H9 (cell line): ENCODE data around the gene AGMO. TPM values are rescaled to one million over a fixed set of nuclear protein-coding genes. Genes with fewer than 3 reads are reported as not detected.

Experiments
- DNase-seq: peaks from one replicate; pipeline ENCODE4 v3.0.0-alpha.2; 2017
- H2AFZ ChIP-seq: one replicate; pipeline ENCODE4 v1.6.1; 2013; ENCODE audit warnings: mild to moderate bottlenecking, low read length, control low read depth, moderate library complexity
- H2AK5ac ChIP-seq: 2 replicates; pipeline ENCODE4 v1.6.1; 2013; ENCODE audit warnings: low read length, control low read depth, mixed read lengths; ENCODE audit not compliant: insufficient read length
- H2BK120ac ChIP-seq: one replicate; pipeline ENCODE4 v1.6.1; 2013; ENCODE audit warnings: low read depth, mild to moderate bottlenecking, low read length, control low read depth, inconsistent platforms; ENCODE audit not compliant: poor library complexity, severe bottlenecking
- H2BK12ac ChIP-seq: 2 replicates; pipeline ENCODE4 v1.6.1; 2013; ENCODE audit warnings: low read length, control low read depth, mixed read lengths, low read depth; ENCODE audit not compliant: insufficient read length
- H2BK15ac ChIP-seq: 2 replicates; pipeline ENCODE4 v1.6.1; 2013; ENCODE audit warnings: low read depth, low read length, control low read depth
- H2BK20ac ChIP-seq: one replicate; pipeline ENCODE4 v1.6.1; 2013; ENCODE audit warnings: low read depth, mild to moderate bottlenecking, low read length, control low read depth, inconsistent platforms; ENCODE audit not compliant: poor library complexity, severe bottlenecking
- H2BK5ac ChIP-seq: 2 replicates; pipeline ENCODE4 v1.6.1; 2013; ENCODE audit warnings: low read length, control low read depth, mixed read lengths; ENCODE audit not compliant: insufficient read length
- H3K14ac ChIP-seq: 2 replicates; pipeline ENCODE4 v1.6.1; 2013; ENCODE audit warnings: low read length, control low read depth; ENCODE audit not compliant: insufficient read depth
- H3K18ac ChIP-seq: 2 replicates; pipeline ENCODE4 v1.6.1; 2013; ENCODE audit warnings: low read depth, mild to moderate bottlenecking, mixed read lengths, low read length, control low read depth; ENCODE audit not compliant: insufficient read length
- H3K23ac ChIP-seq: 2 replicates; pipeline ENCODE4 v1.6.1; 2013; ENCODE audit warnings: low read length, control low read depth, mixed read lengths, low read depth; ENCODE audit not compliant: insufficient read length
- H3K23me2 ChIP-seq: 2 replicates; pipeline ENCODE4 v1.6.1; 2013; ENCODE audit warnings: low read depth, mild to moderate bottlenecking, mixed read lengths, low read length, control low read depth; ENCODE audit not compliant: insufficient read length, poor library complexity, severe bottlenecking
- H3K27ac ChIP-seq: 2 replicates; pipeline ENCODE4 v1.5.1; 2013; ENCODE audit warnings: low read length, control low read depth, mixed read lengths, low read depth; ENCODE audit not compliant: insufficient read length
- H3K27me3 ChIP-seq: 2 replicates; pipeline ENCODE4 v1.6.1; 2013; ENCODE audit warnings: low read length, control low read depth, inconsistent platforms; ENCODE audit not compliant: insufficient read depth
- H3K4ac ChIP-seq: 2 replicates; pipeline ENCODE4 v1.6.1; 2013; ENCODE audit warnings: low read depth, mild to moderate bottlenecking, control low read depth, inconsistent platforms, low read length, moderate library complexity
- H3K4me1 ChIP-seq: 2 replicates; pipeline ENCODE4 v1.6.1; 2013; ENCODE audit warnings: low read length, control low read depth, inconsistent platforms; ENCODE audit not compliant: insufficient read depth
- H3K4me2 ChIP-seq: 2 replicates; pipeline ENCODE4 v1.6.1; 2013; ENCODE audit warnings: low read length, control low read depth, mixed read lengths; ENCODE audit not compliant: insufficient read length, insufficient read depth
- H3K56ac ChIP-seq: 2 replicates; pipeline ENCODE4 v1.6.1; 2013; ENCODE audit warnings: low read depth, mild to moderate bottlenecking, mixed read lengths, low read length, control low read depth; ENCODE audit not compliant: insufficient read length
- H3K79me1 ChIP-seq: 2 replicates; pipeline ENCODE4 v1.6.1; 2013; ENCODE audit warnings: low read depth, mild to moderate bottlenecking, moderate library complexity, low read length, control low read depth, inconsistent platforms; ENCODE audit not compliant: insufficient read depth, poor library complexity, severe bottlenecking
- H3K79me2 ChIP-seq: 2 replicates; pipeline ENCODE4 v1.6.1; 2013; ENCODE audit warnings: low read length, control low read depth, inconsistent platforms; ENCODE audit not compliant: insufficient read depth
- H3K9ac ChIP-seq: 2 replicates; pipeline ENCODE4 v1.6.1; 2013; ENCODE audit warnings: low read length, control low read depth, mixed read lengths; ENCODE audit not compliant: insufficient read length; ENCODE audit errors: extremely low read depth
- H3K9me3 ChIP-seq: one replicate; pipeline ENCODE4 v1.6.1; 2013; ENCODE audit warnings: low read depth, low read length, inconsistent platforms; ENCODE audit not compliant: control insufficient read depth
- H3T11ph ChIP-seq: one replicate; pipeline ENCODE4 v1.6.1; 2013; ENCODE audit warnings: mild to moderate bottlenecking, low read length, control low read depth, inconsistent platforms
- H4K20me1 ChIP-seq: one replicate; pipeline ENCODE4 v1.6.1; 2013; ENCODE audit not compliant: control insufficient read depth, insufficient read length, insufficient read depth
- H4K5ac ChIP-seq: 2 replicates; pipeline ENCODE4 v1.6.1; 2013; ENCODE audit warnings: low read depth, mild to moderate bottlenecking, mixed read lengths, low read length, control low read depth; ENCODE audit not compliant: insufficient read length
- H4K8ac ChIP-seq: replicated peaks from 2 replicates; pipeline ENCODE4 v1.6.1; 2013; ENCODE audit warnings: low read length, control low read depth, mixed read lengths, low read depth; ENCODE audit not compliant: insufficient read length
- H4K91ac ChIP-seq: 2 replicates; pipeline ENCODE4 v1.6.1; 2013; ENCODE audit warnings: low read depth, mild to moderate bottlenecking, moderate library complexity, mixed read lengths, low read length, control low read depth; ENCODE audit not compliant: insufficient read length
- H3K27ac Mint-ChIP-seq, 3 experiments: 2 replicates in 2 of 3; 3 replicates in 1 of 3; pipeline ENCODE4 v1.8.0; 2020 to 2021; ENCODE audit warnings: mixed read lengths in 3 of 3, mild to moderate bottlenecking in 1 of 3, moderate library complexity in 1 of 3
- H3K27me3 Mint-ChIP-seq: 2 replicates; pipeline ENCODE4 v1.8.0; 2021; ENCODE audit warnings: low read depth, mild to moderate bottlenecking, moderate library complexity, mixed read lengths
- H3K36me3 Mint-ChIP-seq, 3 experiments: 2 replicates in 2 of 3; 3 replicates in 1 of 3; pipeline ENCODE4 v1.8.0; 2020 to 2021; ENCODE audit warnings: low read depth in 3 of 3, mixed read lengths in 3 of 3; ENCODE audit not compliant: insufficient read depth in 1 of 3
- H3K4me1 Mint-ChIP-seq, 2 experiments: 2 replicates each; pipeline ENCODE4 v1.8.0; 2020; ENCODE audit warnings: mixed read lengths in 2 of 2
- H3K4me3 Mint-ChIP-seq, 2 experiments: 2 replicates in 1 of 2; 3 replicates in 1 of 2; pipeline ENCODE4 v1.8.0; 2020 to 2021; ENCODE audit warnings: mild to moderate bottlenecking in 2 of 2, mixed read lengths in 2 of 2, moderate library complexity in 1 of 2
- H3K9me3 Mint-ChIP-seq, 2 experiments: 2 replicates in 1 of 2; 3 replicates in 1 of 2; pipeline ENCODE4 v1.8.0; 2020; ENCODE audit warnings: mild to moderate bottlenecking in 2 of 2, mixed read lengths in 2 of 2, moderate library complexity in 1 of 2
- CTCF ChIP-seq: fragments of 200-600 bp; sonication (generic); conservative IDR thresholded peaks from 3 replicates; pipeline ENCODE4 v1.8.0; 2021; ENCODE audit warnings: antibody characterized with exemption, mild to moderate bottlenecking
- WGBS: extraction: QIAGEN DNeasy Blood & Tissue Kit; methylation state at CpG from one replicate; pipeline ENCODE4 v1.1.7; 2013; ENCODE audit warnings: missing lambda C conversion rate, low lambda C conversion rate, mixed read lengths; ENCODE audit not compliant: insufficient read length; ENCODE audit errors: extremely low coverage; 5-methylcytosine and 5-hydroxymethylcytosine counted together
- total RNA-seq: library from RNA; stranded (reverse); gene quantifications from 2 replicates; pipeline ENCODE4 v1.2.1, GENCODE V29; 2021

AGMO gene
- total RNA-seq, 1 experiment from 2014 or later, result 0.70 TPM

DNA sequence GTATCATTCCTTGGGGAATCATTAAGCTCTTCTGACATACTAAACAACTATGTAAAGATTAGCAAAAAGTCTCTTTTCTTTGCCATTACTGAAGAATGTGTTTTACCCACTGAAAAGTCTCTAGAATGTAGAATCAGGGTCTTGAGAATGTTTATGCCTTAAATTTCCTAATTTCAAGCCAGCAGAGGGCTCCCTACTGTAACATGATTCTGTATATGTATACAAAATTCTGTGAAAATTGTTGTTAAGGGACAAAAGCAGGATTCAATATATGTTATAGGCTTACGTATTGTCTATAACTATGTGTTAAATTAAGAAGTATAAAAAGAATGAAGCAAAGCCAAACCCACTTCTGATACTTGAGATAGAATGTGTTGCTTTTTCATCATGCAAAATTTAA, 362.3 kb downstream of the AGMO start:
- Histone ChIP-seq H2AFZ (no peak overlapping the region), H3K56ac (no peak overlapping the region), H2BK12ac (no peak overlapping the region), H2AK5ac (no peak overlapping the region), H4K91ac (no peak overlapping the region), H3K79me1 (no peaks in the 10 kb centered on the region), H3K4me1 (no peaks in the 10 kb centered on the region), H3K23me2 (no peaks in the 10 kb centered on the region), H3K27me3 (no peaks in the 10 kb centered on the region), H3K9ac (no peak overlapping the region), H3T11ph (no peak overlapping the region), H3K4me2 (no peak overlapping the region), H2BK15ac (no peak overlapping the region), H4K8ac (no peak overlapping the region), H4K5ac (no peak overlapping the region), H3K18ac (no peak overlapping the region), H3K4ac (no peak overlapping the region), H3K23ac (no peak overlapping the region), H4K20me1 (no peaks in the 10 kb centered on the region), H2BK120ac (no peak overlapping the region), H3K9me3 (no peaks in the 10 kb centered on the region), H3K79me2 (no peaks in the 10 kb centered on the region), H3K14ac (no peak overlapping the region), H3K27ac (no peak overlapping the region), H2BK5ac (no peak overlapping the region), H2BK20ac (no peak overlapping the region)
- peak; percentile 56 for TF ChIP-seq CTCF
- no peak for DNase-seq
- no peak overlapping the region for H3K4me3 Mint-ChIP-seq
- peaks cover 0 to 4% (median 0%) of the 10 kb centered on the region in 3 experiments; a peak in 3 of 7 replicates for H3K36me3 Mint-ChIP-seq
- no peaks in the 10 kb centered on the region for H3K27me3 Mint-ChIP-seq
- no peak overlapping the region for H3K27ac Mint-ChIP-seq
- no CpG with 5 or more reads among the region's 1 CpG for WGBS
- H3K4me1 Mint-ChIP-seq, result peaks cover 24 to 38% of the 10 kb centered on the region in 2 experiments
- peaks cover 0 to 2% of the 10 kb centered on the region in 2 experiments; a peak in 1 of 5 replicates for H3K9me3 Mint-ChIP-seq
